ENCODE measurements around the gene ALS2.

ALS2 gene

DNA sequence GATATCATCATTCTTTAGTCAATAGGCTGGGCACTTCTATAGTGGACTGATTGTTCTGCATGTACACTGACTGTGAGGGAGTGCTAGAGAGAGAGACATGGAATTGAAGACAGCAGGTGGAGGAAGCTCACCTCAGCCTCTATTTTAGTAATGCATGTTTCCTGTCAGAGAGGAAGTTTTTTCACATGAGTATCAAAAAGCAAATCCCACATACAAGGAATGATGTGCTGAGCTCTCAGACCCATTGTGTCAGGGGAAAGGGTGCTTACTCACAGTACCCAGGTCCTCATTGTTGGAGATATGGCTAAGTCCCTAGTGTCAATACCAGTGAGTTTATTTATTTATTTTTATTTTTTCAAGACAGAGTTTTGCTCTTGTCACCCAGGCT, 15.7 kb upstream of the ALS2 start:
- TF ChIP-seq, protein P1, sequence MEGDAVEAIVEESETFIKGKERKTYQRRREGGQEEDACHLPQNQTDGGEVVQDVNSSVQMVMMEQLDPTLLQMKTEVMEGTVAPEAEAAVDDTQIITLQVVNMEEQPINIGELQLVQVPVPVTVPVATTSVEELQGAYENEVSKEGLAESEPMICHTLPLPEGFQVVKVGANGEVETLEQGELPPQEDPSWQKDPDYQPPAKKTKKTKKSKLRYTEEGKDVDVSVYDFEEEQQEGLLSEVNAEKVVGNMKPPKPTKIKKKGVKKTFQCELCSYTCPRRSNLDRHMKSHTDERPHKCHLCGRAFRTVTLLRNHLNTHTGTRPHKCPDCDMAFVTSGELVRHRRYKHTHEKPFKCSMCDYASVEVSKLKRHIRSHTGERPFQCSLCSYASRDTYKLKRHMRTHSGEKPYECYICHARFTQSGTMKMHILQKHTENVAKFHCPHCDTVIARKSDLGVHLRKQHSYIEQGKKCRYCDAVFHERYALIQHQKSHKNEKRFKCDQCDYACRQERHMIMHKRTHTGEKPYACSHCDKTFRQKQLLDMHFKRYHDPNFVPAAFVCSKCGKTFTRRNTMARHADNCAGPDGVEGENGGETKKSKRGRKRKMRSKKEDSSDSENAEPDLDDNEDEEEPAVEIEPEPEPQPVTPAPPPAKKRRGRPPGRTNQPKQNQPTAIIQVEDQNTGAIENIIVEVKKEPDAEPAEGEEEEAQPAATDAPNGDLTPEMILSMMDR (IDR thresholded peaks at IDR 0.05; ENCODE audit: low read depth, low read length), result no peak
- no peak for TF ChIP-seq POLR2A (IDR thresholded peaks at IDR 0.05; ENCODE audit: extremely low read depth, insufficient read length)
- TF ChIP-seq MAX (IDR thresholded peaks at IDR 0.05; ENCODE audit: low read depth, low read length), result no peak
- TF ChIP-seq MYC (IDR thresholded peaks at IDR 0.05; ENCODE audit: low read depth, low read length), result no peak
- no peak overlapping the region for H3K4me3 ChIP-seq (ENCODE audit: low read depth, low read length)
- no peak for DNase-seq (ENCODE audit: low read depth)

DNA sequence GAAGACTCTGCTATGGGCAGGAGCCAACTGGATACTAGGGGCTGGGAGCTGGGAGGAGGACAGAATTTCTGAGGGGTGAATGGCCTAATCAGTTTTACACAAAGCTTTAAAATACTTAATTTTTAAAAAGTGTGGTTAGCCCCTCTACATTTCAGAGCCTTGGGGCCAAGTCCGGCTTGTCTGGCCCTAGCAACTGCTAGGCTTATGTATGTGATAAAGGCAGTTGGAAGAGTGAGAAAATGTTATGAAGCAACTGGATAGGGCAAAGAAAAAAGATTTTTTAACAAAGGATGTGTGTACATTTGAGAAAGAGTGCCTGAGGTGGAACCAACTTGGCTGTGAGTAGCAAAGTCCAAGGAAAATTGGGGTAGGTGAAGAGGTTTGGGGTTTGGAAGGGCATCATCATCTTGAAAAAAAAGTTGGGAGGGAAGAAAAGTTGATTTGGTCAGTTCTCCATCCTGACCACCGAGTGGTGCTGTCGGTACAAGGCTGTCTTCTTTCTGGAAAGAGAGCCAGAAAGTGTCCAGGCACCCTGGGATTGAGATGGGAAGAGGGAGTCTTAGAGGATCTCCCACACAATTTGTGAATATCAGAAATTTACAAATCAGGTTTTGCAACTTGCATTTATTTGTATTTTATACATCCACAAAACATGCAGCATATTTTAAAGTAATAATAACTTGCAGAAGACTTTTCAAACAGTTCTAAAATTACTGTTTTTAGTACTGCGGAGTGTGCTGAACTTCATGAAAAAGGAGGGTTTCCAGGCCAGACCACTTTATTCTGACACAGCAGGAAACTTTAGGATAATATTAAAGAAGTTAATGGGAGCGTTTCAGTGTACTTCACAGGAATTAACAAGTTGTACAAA, 15.1 kb upstream of the ALS2 start:
- peak; percentile 62 for DNase-seq (ENCODE audit: low read depth)
- TF ChIP-seq, protein P1 (IDR thresholded peaks at IDR 0.05; ENCODE audit: low read depth, low read length), result peak; percentile 75
- TF ChIP-seq MYC (IDR thresholded peaks at IDR 0.05; ENCODE audit: low read depth, low read length) (no peak), POLR2A (IDR thresholded peaks at IDR 0.05; ENCODE audit: extremely low read depth, insufficient read length) (no peak), MAX (IDR thresholded peaks at IDR 0.05; ENCODE audit: low read depth, low read length) (0 out of 2 replicates have a peak, but pooled peaks have one; percentile 5)
- H3K4me3 ChIP-seq (ENCODE audit: low read depth, low read length), result no peak overlapping the region

GRCh38 chr2:201794294-201794693, 13.6 kb upstream of the ALS2 start:
- no peak for TF ChIP-seq MYC (IDR thresholded peaks at IDR 0.05; ENCODE audit: low read depth, low read length)
- no peak for TF ChIP-seq MAX (IDR thresholded peaks at IDR 0.05; ENCODE audit: low read depth, low read length)
- TF ChIP-seq, protein P1 (IDR thresholded peaks at IDR 0.05; ENCODE audit: low read depth, low read length), result no peak
- TF ChIP-seq POLR2A (IDR thresholded peaks at IDR 0.05; ENCODE audit: extremely low read depth, insufficient read length), result no peak
- no peak overlapping the region for H3K4me3 ChIP-seq (ENCODE audit: low read depth, low read length)
- no peak for DNase-seq (ENCODE audit: low read depth)

DNA sequence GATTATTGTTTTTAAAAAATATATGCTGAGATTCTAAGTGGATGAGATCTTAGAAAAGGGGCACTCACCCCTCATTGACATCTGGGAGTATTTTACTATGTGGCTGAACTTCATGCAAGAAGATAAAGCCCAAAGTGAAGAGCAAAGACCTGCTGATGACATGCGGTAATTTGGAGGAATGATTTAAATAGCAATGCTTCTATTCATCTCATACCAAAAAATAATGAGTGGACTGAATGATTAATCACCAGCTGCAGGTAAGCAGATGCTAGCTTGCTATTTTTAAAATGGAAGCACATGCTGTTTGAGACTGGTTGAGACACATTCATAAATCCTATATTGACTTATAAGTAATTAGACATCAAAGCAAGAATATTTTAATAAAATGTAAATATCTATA, 12.9 kb upstream of the ALS2 start:
- H3K4me3 ChIP-seq (ENCODE audit: low read depth, low read length), result no peak overlapping the region
- TF ChIP-seq MAX (IDR thresholded peaks at IDR 0.05; ENCODE audit: low read depth, low read length), result no peak
- DNase-seq (ENCODE audit: low read depth), result no peak

- no peak for DNase-seq (ENCODE audit: low read depth)
- H3K4me3 ChIP-seq (ENCODE audit: low read depth, low read length), result no peak overlapping the region
- no peak for TF ChIP-seq MAX (IDR thresholded peaks at IDR 0.05; ENCODE audit: low read depth, low read length)
- TF ChIP-seq, protein P1 (IDR thresholded peaks at IDR 0.05; ENCODE audit: low read depth, low read length), result no peak
Measured at GRCh38 chr2:201790989-201791388, 10.3 kb upstream of the ALS2 start.

DNA sequence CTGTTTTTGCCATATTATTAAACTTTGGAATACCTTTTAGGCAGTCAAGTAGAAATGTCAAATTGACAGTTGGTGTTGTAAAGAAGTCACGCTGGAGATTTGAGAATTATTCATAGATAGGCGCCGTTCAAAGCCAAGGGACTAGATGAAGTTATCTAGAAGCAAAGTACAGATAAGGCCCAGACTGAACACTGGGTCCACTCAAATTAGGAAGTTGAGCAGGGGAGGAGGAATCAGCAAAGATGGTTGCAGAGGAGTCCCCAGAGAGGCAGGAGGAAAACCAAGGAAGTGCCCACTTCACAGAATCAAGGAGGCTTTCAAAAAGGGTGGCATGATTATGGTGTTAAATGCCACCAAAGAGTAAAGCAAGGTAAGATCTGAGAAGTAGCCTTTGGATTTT, 9.6 kb upstream of the ALS2 start:
- TF ChIP-seq POLR2A (IDR thresholded peaks at IDR 0.05; ENCODE audit: extremely low read depth, insufficient read length) (no peak), MYC (IDR thresholded peaks at IDR 0.05; ENCODE audit: low read depth, low read length) (no peak), MAX (IDR thresholded peaks at IDR 0.05; ENCODE audit: low read depth, low read length) (no peak)
- TF ChIP-seq, protein P1 (IDR thresholded peaks at IDR 0.05; ENCODE audit: low read depth, low read length), result no peak
- no peak overlapping the region for H3K4me3 ChIP-seq (ENCODE audit: low read depth, low read length)
- DNase-seq (ENCODE audit: low read depth), result peak; percentile 63

Measured in NB4 (cell line).